Activated CD8-positive, alpha-beta memory T cell treated with anti-CD3 and anti-CD28 coated beads, Interleukin-2, amount 50 U/mL, for 48 hours (primary cell): ENCODE results near the gene FLT3LG.
"Not testable (repeated sequence)": the region's sequence is repeated elsewhere in the genome, so short reads cannot be mapped to it uniquely, and the experiment has no call there.

ENCODE experiments used
- DNase-seq: peaks from one replicate; pipeline ENCODE4 v3.0.0-alpha.2; 2020

The FLT3LG gene

GRCh38 chr19:49463960-49464740 is 9.9 kb upstream of the FLT3LG start:
- no peak for DNase-seq

- DNase-seq, result no peak
Measured at GRCh38 chr19:49465371-49465770, 8.6 kb upstream of the FLT3LG start.

- DNase-seq, result no peak
Measured at GRCh38 chr19:49468199-49468598, 5.8 kb upstream of the FLT3LG start.

- DNase-seq, result peak; percentile 80
Measured at GRCh38 chr19:49468746-49469447, 5.1 kb upstream of the FLT3LG start.

GRCh38 chr19:49469828-49470614 is 4.0 kb upstream of the FLT3LG start:
- DNase-seq, result peak; percentile 90

- DNase-seq, result peak; percentile 63
Measured at GRCh38 chr19:49470615-49470978, 3.4 kb upstream of the FLT3LG start.

- DNase-seq, result peak; percentile 62
Measured at GRCh38 chr19:49472936-49473335, 1.1 kb upstream of the FLT3LG start.

GRCh38 chr19:49473501-49473867 is 531 bp upstream of the FLT3LG start:
- not testable (repeated sequence) for DNase-seq

- DNase-seq, result no peak
Measured at GRCh38 chr19:49474542-49474924, 518 bp downstream of the FLT3LG start.

- peak; percentile 61 for DNase-seq
Measured at GRCh38 chr19:49475191-49475917, 1.3 kb downstream of the FLT3LG start.

GRCh38 chr19:49475995-49476880 is 2.2 kb downstream of the FLT3LG start:
- peak; percentile 89 for DNase-seq

- no peak for DNase-seq
Measured at GRCh38 chr19:49479975-49480628, 6.1 kb downstream of the FLT3LG start.

GRCh38 chr19:49481020-49481683 is 7.1 kb downstream of the FLT3LG start:
- no peak for DNase-seq

- DNase-seq, result no peak
Measured at GRCh38 chr19:49486232-49486631, 12.2 kb downstream of the FLT3LG start.

- DNase-seq, result no peak
Measured at GRCh38 chr19:49486710-49487276, 12.8 kb downstream of the FLT3LG start.

GRCh38 chr19:49487277-49488045 is 13.4 kb downstream of the FLT3LG start, which contains the start of gene RPL13A:
RPL13A (plus strand) TSS chr19:49487608; CDS start chr19:49487630, 22 bp downstream.
- peak; percentile 100 for DNase-seq

- DNase-seq, result peak; percentile 79
Measured at GRCh38 chr19:49488046-49488862, 14.2 kb downstream of the FLT3LG start.

- DNase-seq, result peak; percentile 77
Measured at GRCh38 chr19:49488863-49489537, 15.0 kb downstream of the FLT3LG start.
